GM12892 (cell line): ENCODE measurements around the gene ANKRD11. TPM values are rescaled to one million over a fixed set of nuclear protein-coding genes. Genes with fewer than 3 reads are reported as not detected.

Experiments used
- DNase-seq: peaks from one replicate; pipeline ENCODE4 v3.0.0; 2011; ENCODE audit not compliant: insufficient read length
- FAIRE-seq: peaks from 2 replicates; lab custom pipeline; 2011; peaks lifted over from hg19 to GRCh38; lab: Jason Lieb, UNC
- POLR2A ChIP-seq: IDR thresholded peaks from 2 replicates; pipeline ENCODE4 v1.6.1; 2011; ENCODE audit warnings: low read depth, low read length, control low read depth
- POLR2AphosphoS5 ChIP-seq: IDR thresholded peaks from 2 replicates; pipeline ENCODE4 v1.6.1; 2011; ENCODE audit warnings: low read depth, low read length, control low read depth
- TAF1 ChIP-seq: IDR thresholded peaks from 2 replicates; pipeline ENCODE4 v1.6.1; 2011; ENCODE audit warnings: low read depth, mild to moderate bottlenecking, control low read depth, low read length, borderline replicate concordance
- polyA plus RNA-seq: library from polyadenylated mRNA; unstranded; fragments of >200 nt; gene quantifications from one replicate; pipeline ENCODE4 v1.2.1, GENCODE V29; 2012; ENCODE audit warnings: missing spikeins, inconsistent platforms; ENCODE audit not compliant: missing spikeins

ANKRD11 gene
- 48.7 TPM for polyA plus RNA-seq

DNA sequence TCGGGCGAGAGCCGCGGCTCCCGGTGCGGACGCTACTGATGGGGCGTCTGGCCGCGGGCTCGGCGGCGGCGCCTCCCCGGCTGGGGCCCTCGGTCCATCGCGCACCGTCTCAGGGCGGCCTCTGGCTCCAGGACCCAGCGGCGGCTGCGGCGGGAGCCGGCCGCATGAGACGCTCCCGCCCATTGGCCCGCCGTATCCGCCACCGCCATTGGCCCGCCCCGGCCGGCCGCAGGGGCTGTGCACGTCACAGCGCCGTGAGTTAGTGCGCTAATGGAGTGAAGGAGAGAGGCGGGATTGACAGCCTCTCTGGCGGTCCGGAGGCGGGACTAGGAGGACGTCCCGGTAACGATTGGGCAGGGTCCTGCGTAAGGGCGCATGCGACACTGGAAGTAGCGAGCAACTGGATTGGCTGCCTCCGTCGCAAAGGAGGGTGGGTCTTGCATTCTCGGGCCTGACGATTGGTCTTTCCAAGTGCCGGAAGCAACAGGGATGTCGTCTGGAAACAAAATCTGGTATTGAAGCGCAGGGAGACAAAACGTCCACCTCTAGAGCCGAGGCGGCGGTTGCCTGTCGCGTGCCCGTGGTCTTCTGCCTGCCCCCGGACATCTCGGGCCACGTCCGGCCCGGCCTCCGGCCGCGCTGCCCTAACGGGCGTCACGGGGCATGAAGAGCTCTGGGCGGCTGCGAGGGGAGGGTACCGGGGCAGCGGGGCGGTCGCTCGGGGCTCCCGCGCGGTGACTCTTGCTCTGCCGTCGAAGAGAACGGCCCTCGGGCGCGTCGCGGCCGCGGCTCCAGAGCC lies at the start of gene ANKRD11:
ANKRD11 (minus strand) TSS at position 123 of the 799 bp plus-strand sequence. CDS start 173,542 bp downstream, outside the sequence.
- peak; percentile 99 for FAIRE-seq
- peak; percentile 96 for DNase-seq
- TF ChIP-seq POLR2AphosphoS5 (peak; percentile 54; the same call in 1 of the 2 replicates), POLR2A (peak; percentile 85), TAF1 (peak; percentile 95)

DNA sequence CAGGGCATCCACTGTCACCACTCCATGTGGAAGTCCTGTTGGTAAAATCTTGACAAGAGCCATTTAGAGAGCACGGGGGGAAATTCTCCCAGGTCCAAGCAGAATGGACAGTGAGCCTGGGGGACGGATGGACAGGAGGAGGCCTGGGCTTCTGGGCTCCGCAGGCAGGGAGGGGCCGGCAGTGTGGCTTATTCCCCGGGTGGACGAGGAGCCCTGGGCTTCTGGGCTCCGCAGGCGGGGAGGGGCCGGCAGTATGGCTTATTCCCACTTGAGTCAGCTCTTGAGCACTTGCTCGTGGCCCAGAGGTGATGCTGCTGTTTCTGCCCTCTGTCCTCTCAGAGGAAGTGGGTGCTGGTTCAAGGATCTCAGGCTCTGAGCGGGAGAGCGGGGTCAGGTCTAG lies 47.9 kb upstream of the ANKRD11 start:
- no peak for TF ChIP-seq POLR2A
- TF ChIP-seq POLR2AphosphoS5: no peak
- TF ChIP-seq TAF1: no peak
- no peak for FAIRE-seq
- DNase-seq: no peak

DNA sequence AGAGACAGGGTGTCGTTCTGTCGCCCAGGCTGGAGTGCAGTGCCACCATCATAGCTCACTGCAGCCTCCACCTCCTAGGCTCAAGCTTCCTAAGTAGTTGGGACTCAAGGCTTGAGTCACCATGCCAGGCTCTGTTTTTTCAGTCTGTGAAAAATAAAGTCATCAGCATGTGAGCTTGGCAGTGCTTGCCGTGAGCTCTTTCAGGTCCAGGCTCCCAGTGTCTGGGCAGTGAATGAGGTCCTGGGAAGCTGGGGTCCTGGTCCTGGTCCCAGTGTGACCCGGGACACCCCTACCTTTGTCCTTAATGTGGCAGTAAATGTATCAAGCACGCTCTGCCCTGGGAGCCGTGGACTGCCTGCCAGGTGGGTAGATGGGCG lies 47.2 kb upstream of the ANKRD11 start:
- FAIRE-seq: no peak
- no peak for TF ChIP-seq POLR2A
- no peak for TF ChIP-seq TAF1
- no peak for TF ChIP-seq POLR2AphosphoS5
- no peak for DNase-seq

DNA sequence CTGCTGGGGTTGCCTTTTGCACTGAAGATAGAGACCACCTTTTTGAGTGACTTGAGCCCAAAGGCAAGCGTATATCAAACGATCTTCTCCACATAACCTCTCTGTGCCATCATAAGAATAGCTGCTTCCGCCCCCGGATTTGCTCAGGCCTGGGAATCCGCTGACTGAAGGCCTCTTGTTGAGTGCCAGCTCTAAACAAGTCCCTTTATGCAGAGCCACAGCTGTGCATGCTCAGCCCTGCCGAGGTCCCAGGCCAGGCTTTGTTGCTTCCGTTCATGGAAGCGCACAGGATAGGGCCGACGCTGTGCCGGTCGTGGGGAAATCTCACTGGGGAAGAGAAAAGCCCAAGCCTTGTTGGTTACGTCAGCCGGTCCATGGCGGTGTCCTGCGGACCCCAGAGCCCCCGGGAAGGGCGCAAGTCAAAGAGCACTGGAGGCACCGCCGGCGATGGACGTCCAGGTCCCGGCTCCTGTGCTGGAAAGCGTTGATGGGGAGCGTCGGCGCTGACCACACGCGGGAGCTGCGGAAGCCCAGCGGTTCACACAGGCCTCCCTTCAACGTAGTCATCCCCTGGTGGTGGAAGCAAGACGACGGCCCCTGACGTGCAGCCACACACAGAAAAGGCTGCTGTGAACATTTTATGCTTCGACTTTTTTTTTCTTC lies 46.7 kb upstream of the ANKRD11 start:
- TF ChIP-seq POLR2A (no peak), POLR2AphosphoS5 (no peak), TAF1 (no peak)
- FAIRE-seq (no peak), DNase-seq (no peak)

DNA sequence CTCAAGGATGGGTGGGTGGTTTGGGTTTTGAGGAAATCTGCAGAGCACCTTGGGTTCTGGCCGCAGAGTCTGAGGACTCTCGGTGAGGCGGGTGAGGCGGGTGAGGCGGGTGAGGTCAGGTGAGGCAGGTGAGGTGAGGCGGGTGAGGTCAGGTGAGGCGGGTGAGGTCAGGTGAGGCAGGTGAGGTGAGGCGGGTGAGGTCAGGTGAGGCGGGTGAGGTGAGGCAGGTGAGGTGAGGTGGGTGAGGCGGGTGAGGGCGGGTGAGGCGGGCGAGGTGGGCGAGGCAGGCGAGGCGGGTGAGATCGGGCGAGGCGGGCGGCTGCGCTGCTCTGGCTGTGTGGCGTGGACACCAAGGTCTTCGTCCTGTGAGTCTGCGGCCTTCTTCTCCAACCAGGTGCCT lies 46.0 kb upstream of the ANKRD11 start:
- TF ChIP-seq TAF1: no peak
- TF ChIP-seq POLR2A: no peak
- TF ChIP-seq POLR2AphosphoS5: no peak
- FAIRE-seq: peak; percentile 5
- no peak for DNase-seq

DNA sequence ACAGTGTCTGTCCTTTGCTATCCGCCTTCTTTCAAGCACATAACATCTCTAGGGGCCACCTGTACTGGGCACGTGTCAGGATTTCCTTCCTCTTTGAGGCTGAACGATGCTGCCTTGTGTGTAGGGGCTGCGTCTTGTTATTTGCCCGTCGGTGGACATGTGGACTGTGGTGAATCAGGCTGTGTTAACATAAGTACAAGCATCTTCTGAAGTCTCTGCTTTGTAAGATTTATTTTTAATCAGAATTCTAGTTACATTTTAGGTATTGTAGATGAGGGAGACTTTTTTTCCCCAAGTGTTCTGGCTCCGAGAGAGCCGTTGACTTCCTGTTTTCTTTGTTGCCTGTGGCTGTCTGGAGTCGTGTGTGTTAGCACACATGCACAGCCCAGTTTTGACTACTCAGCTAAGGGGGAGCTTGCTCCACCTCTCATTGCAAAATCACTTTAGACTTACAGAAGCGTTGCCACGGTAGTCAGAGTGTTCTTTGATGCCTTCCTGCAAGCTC lies 43.9 kb upstream of the ANKRD11 start:
- TF ChIP-seq POLR2AphosphoS5: no peak
- no peak for TF ChIP-seq TAF1
- no peak for TF ChIP-seq POLR2A
- DNase-seq (no peak), FAIRE-seq (no peak)

DNA sequence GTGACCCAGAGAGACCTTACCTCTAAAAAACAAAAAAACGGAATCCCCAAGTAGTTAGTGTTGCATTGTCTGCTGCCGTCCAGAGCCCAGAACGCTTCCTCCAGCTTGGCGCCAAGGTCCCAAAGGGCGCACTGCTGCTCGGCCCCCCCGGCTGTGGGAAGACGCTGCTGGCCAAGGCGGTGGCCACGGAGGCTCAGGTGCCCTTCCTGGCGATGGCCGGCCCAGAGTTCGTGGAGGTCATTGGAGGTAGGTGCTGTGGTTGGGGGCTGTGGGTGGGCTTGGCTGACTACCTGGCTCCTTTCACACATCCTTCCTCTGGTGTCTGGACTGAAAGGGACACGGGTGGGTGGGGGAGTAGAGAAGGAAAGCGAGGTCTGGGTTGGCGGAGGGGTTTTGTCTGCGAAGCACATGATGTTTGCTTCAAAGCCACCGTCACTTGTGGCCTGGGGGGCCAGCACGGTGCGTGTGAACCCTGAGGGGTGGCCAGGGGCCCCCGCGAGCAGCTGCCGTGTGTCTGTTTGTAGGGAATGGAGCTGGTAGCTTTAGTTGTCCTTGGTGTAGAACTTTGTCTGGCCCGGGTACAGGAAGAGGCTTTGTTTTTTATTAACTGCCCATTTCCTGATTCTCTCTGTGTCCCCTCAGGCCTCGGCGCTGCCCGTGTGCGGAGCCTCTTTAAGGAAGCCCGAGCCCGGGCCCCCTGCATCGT lies 41.6 kb upstream of the ANKRD11 start:
- no peak for TF ChIP-seq TAF1
- TF ChIP-seq POLR2AphosphoS5: no peak
- TF ChIP-seq POLR2A: no peak
- no peak for FAIRE-seq
- DNase-seq: no peak

DNA sequence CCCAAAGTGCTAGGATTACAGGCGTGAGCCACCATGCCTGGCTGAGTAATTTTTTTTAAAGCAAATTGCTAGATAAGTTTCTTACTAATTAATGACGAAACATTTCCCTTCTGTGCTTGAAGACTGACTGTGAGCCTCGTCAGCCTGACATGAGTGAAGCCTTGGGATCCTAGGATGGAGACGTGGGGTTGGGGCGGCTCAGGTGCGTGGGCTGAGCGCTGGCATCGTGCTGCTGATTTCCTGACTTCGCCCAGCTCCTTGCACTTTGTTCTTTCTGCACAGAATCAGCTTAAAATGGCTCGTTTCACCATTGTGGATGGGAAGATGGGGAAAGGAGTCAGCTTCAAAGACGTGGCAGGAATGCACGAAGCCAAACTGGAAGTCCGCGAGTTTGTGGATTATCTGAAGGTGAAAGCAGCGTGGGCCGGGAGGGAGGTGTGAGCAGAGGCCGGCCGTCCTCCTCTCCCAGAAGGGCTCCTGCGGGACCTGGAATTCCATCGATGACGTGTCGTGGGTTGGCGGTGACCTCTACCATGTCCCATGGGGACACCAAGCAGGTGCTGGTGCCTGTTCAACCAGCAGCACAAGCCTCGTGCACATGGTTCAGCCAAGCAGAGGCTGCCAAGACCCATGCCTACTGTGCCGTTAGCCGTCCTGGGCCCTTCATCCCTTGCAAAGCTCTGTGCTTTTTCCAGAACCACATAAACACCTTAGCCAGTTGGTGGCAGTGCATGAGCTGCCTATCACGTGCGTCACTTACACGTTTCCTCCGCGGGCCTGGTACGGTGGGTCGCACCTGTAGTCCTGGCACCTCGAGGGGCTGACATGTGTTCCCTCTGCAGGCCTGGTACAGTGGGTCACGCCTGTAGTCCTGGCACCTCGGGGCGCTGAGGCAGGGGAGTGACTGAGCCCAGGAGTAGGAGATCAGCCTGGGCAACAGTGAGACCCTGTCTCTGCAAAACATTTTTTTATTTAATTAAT lies 40.3 kb upstream of the ANKRD11 start:
- no peak for DNase-seq
- TF ChIP-seq POLR2A (no peak), POLR2AphosphoS5 (no peak), TAF1 (no peak)
- no peak for FAIRE-seq

DNA sequence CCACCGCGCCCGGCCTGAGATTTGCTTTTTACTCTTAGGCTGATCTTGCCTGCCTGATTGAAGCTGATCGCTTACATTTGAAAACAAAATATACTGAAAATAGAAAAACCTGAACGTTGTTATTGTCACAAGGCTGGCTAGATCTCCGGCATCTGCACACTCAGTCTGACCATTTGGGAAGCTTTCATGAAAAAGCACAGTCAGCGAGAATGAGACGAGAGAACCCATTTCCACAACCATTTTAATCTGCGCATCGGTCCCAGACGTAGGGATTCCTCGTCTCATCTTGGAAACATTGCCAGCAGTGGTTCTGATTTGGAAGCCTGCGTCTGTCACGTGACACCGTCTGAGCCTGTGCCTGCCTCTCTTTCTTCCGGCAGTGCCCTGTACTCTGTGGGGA lies 38.7 kb upstream of the ANKRD11 start:
- FAIRE-seq: no peak
- no peak for DNase-seq
- TF ChIP-seq POLR2AphosphoS5 (no peak), POLR2A (no peak), TAF1 (no peak)
